ENCODE measurements around the gene PDE1A.

The PDE1A gene

GRCh38 chr2:182128821-182129707, 297.8 kb downstream of the PDE1A start:
- no peak for DNase-seq (ENCODE audit: low read depth)

GRCh38 chr2:182117196-182117595, 309.6 kb downstream of the PDE1A start:
- DNase-seq (ENCODE audit: low read depth): no peak

- no peak for DNase-seq (ENCODE audit: low read depth)
Observed at GRCh38 chr2:182116774-182117173, 310.1 kb downstream of the PDE1A start.

- no peak for DNase-seq (ENCODE audit: low read depth)
Observed at GRCh38 chr2:182115258-182115657, 311.6 kb downstream of the PDE1A start.

GRCh38 chr2:182113334-182113733, 313.5 kb downstream of the PDE1A start:
- DNase-seq (ENCODE audit: low read depth): no peak

GRCh38 chr2:182110347-182110746, 316.5 kb downstream of the PDE1A start:
- DNase-seq (ENCODE audit: low read depth): no peak

GRCh38 chr2:182103526-182103925, 323.3 kb downstream of the PDE1A start:
- DNase-seq (ENCODE audit: low read depth): no peak

- DNase-seq (ENCODE audit: low read depth): no peak
Observed at GRCh38 chr2:182101263-182101662, 325.6 kb downstream of the PDE1A start.

- DNase-seq (ENCODE audit: low read depth): no peak
Observed at GRCh38 chr2:182098648-182099047, 328.2 kb downstream of the PDE1A start.

GRCh38 chr2:182097571-182098164, 329.2 kb downstream of the PDE1A start:
- DNase-seq (ENCODE audit: low read depth): no peak

GRCh38 chr2:182090486-182090885, 336.4 kb downstream of the PDE1A start:
- DNase-seq (ENCODE audit: low read depth): no peak
